Activated B cell treated with CpG ODN at 0.5 μM for 24 hours (primary cell): ENCODE results near the gene WNT9B. TPM values are rescaled to one million over a fixed set of nuclear protein-coding genes. Genes with fewer than 3 reads are reported as not detected.

ENCODE experiments used
- ATAC-seq: fragments of 200-7000 bp; cut with Tn5 transposase; one replicate; pipeline ENCODE4 v1.10.0; 2021; ENCODE audit warnings: low read depth, mild to moderate bottlenecking, moderate library complexity
- CTCF ChIA-PET: fragments of 350-600 bp; sonication (Branson Sonifier 250); formaldehyde crosslinking; loops from one replicate; lab custom pipeline; 2021; ENCODE audit warnings: antibody characterized with exemption; lab: Charles Lee
- POLR2A ChIA-PET: fragments of 350-600 bp; sonication (Branson Sonifier 250); formaldehyde crosslinking; loops from one replicate; lab custom pipeline; 2021; ENCODE audit warnings: antibody characterized with exemption; lab: Charles Lee
- DNase-seq: peaks from one replicate; pipeline ENCODE4 v3.0.0; 2022
- H3K27ac Mint-ChIP-seq: one replicate; pipeline ENCODE4 v1.8.0; 2020; ENCODE audit warnings: mixed read lengths
- H3K27me3 Mint-ChIP-seq: one replicate; pipeline ENCODE4 v1.8.0; 2021; ENCODE audit warnings: mixed read lengths
- H3K36me3 Mint-ChIP-seq: one replicate; pipeline ENCODE4 v1.8.0; 2021; ENCODE audit warnings: low read depth, mixed read lengths
- H3K4me1 Mint-ChIP-seq: one replicate; pipeline ENCODE4 v1.8.0; 2021; ENCODE audit warnings: mixed read lengths
- H3K4me3 Mint-ChIP-seq: one replicate; pipeline ENCODE4 v1.8.0; 2020; ENCODE audit warnings: mild to moderate bottlenecking, mixed read lengths
- H3K9me3 Mint-ChIP-seq: one replicate; pipeline ENCODE4 v1.8.0; 2020; ENCODE audit warnings: mixed read lengths
- intact Hi-C: fragments of 100-400 bp; cut with micrococcal nuclease; formaldehyde crosslinking; loops from one replicate; pipeline ENCODE4 v1.15.1; 2024
- total RNA-seq: library from RNA; stranded (reverse); gene quantifications from 2 replicates; pipeline ENCODE4 v1.2.3, GENCODE V29; 2022
- TF ChIP-seq, protein P1 (sequence below): fragments of 200-600 bp; IDR thresholded peaks from one replicate; pipeline ENCODE4 v1.8.0; 2022; ENCODE audit warnings: antibody characterized with exemption, mild to moderate bottlenecking

Gene WNT9B
- total RNA-seq, 1 donor from 2014 or later, result not detected

- ATAC-seq, result no peak
- CTCF ChIA-PET, result no interaction called here
- intact Hi-C loops, result no loop called here
Observed at GRCh38 chr17:46894476-46895151, 43.2 kb downstream of the WNT9B start.

DNA sequence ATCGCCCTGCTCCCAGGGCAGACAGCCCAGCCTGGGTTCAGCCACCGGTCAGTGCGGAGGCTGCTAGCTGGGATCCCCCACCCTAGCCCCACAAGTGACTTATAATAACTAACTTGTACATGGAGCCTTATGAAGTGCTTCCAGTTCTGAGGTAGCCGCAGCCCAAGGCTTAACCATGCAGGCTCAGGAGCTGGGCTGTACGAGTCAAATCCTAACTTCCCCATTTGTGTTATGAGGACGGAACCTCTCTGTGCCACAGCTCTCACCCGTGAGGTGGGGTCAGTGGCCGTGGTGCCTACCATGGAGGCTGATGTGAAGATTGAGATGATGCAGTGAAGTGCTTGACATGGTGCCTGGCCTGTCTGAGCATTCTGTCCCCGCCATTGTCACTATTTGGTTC, 43.8 kb downstream of the WNT9B start:
- ChIA-PET CTCF (no interaction called here), POLR2A (interaction anchor here (0.6 kb wide), 1 partner anchor 47 kb away, joined by 3 read pairs; no protein-coding TSS in a partner anchor)
- Mint-ChIP-seq H3K9me3 (peaks cover 8% of the 10 kb centered on the region), H3K4me1 (no peaks in the 10 kb centered on the region), H3K36me3 (no peaks in the 10 kb centered on the region), H3K4me3 (no peak overlapping the region), H3K27ac (no peak overlapping the region), H3K27me3 (peaks cover 27% of the 10 kb centered on the region)
- intact Hi-C loops, result no loop called here
- ATAC-seq, result no peak
- DNase-seq, result no peak
- TF ChIP-seq, protein P1, sequence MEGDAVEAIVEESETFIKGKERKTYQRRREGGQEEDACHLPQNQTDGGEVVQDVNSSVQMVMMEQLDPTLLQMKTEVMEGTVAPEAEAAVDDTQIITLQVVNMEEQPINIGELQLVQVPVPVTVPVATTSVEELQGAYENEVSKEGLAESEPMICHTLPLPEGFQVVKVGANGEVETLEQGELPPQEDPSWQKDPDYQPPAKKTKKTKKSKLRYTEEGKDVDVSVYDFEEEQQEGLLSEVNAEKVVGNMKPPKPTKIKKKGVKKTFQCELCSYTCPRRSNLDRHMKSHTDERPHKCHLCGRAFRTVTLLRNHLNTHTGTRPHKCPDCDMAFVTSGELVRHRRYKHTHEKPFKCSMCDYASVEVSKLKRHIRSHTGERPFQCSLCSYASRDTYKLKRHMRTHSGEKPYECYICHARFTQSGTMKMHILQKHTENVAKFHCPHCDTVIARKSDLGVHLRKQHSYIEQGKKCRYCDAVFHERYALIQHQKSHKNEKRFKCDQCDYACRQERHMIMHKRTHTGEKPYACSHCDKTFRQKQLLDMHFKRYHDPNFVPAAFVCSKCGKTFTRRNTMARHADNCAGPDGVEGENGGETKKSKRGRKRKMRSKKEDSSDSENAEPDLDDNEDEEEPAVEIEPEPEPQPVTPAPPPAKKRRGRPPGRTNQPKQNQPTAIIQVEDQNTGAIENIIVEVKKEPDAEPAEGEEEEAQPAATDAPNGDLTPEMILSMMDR, result no peak

More at GRCh38 chr17:46894476-46895151, 43.2 kb downstream of the WNT9B start:
- Mint-ChIP-seq H3K9me3 (peaks cover 8% of the 10 kb centered on the region), H3K4me1 (no peaks in the 10 kb centered on the region), H3K36me3 (no peaks in the 10 kb centered on the region), H3K27me3 (peaks cover 32% of the 10 kb centered on the region), H3K27ac (no peak overlapping the region), H3K4me3 (no peak overlapping the region)
- TF ChIP-seq, protein P1, result no peak
- POLR2A ChIA-PET, result interaction anchor here (0.6 kb wide), 1 partner anchor 47 kb away, joined by 3 read pairs; no protein-coding TSS in a partner anchor
- DNase-seq, result no peak

DNA sequence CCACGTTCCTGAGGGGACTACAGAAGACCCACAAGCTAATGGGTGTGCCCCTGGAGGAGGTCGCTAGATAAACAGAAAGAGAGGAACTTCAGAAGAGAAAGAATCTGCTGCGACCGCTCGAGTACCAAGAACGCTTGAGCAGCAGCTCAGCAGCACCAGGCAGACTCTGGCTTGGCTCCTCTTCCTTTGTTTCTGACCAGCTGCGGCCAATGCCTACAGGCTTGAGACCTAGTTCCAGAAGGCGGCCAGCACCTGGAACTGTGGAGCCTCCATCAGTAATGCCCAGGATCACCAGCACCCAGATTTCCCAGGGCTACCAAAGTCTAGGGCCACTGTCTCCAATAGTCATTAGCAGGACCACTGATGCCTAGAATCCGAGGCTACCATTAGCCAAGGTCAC, 45.6 kb downstream of the WNT9B start:
- Mint-ChIP-seq H3K9me3 (peaks cover 8% of the 10 kb centered on the region), H3K27ac (no peak overlapping the region), H3K36me3 (no peaks in the 10 kb centered on the region), H3K4me3 (no peak overlapping the region), H3K27me3 (peaks cover 26% of the 10 kb centered on the region), H3K4me1 (no peaks in the 10 kb centered on the region)
- POLR2A ChIA-PET, result no interaction called here
- intact Hi-C loops, result no loop called here
- DNase-seq, result no peak
- TF ChIP-seq, protein P1, result no peak
- ATAC-seq, result no peak
- CTCF ChIA-PET, result no interaction called here

GRCh38 chr17:46898364-46898763, 47.0 kb downstream of the WNT9B start:
- ChIA-PET CTCF (no interaction called here), POLR2A (no interaction called here)
- Mint-ChIP-seq H3K4me3 (no peak overlapping the region), H3K27ac (no peak overlapping the region), H3K9me3 (peaks cover 8% of the 10 kb centered on the region), H3K27me3 (peaks cover 23% of the 10 kb centered on the region), H3K4me1 (no peaks in the 10 kb centered on the region), H3K36me3 (no peaks in the 10 kb centered on the region)
- ATAC-seq (no peak), DNase-seq (no peak)
- TF ChIP-seq, protein P1, result no peak
- intact Hi-C loops, result no loop called here

GRCh38 chr17:46898860-46899259, 47.5 kb downstream of the WNT9B start:
- H3K4me3 Mint-ChIP-seq, result no peak overlapping the region
- DNase-seq (no peak), ATAC-seq (no peak)
- TF ChIP-seq, protein P1, result no peak
- peaks cover 22% of the 10 kb centered on the region for H3K27me3 Mint-ChIP-seq
- POLR2A ChIA-PET, result no interaction called here
- peaks cover 8% of the 10 kb centered on the region for H3K9me3 Mint-ChIP-seq
- intact Hi-C loops, result no loop called here
- H3K36me3 Mint-ChIP-seq, result no peaks in the 10 kb centered on the region
- no peaks in the 10 kb centered on the region for H3K4me1 Mint-ChIP-seq
- CTCF ChIA-PET, result no interaction called here
- no peak overlapping the region for H3K27ac Mint-ChIP-seq
